ENCODE results near the gene LPO. TPM values are rescaled to one million over a fixed set of nuclear protein-coding genes. Genes with fewer than 3 reads are reported as not detected.

The LPO gene
- total and polyA plus RNA-seq, 10 of the 15 experiments (the other 5 are each of a cell fraction or from before 2014, with no cell fraction given) = 0.03 to 0.11 (median 0.06) TPM; not detected in 7

DNA sequence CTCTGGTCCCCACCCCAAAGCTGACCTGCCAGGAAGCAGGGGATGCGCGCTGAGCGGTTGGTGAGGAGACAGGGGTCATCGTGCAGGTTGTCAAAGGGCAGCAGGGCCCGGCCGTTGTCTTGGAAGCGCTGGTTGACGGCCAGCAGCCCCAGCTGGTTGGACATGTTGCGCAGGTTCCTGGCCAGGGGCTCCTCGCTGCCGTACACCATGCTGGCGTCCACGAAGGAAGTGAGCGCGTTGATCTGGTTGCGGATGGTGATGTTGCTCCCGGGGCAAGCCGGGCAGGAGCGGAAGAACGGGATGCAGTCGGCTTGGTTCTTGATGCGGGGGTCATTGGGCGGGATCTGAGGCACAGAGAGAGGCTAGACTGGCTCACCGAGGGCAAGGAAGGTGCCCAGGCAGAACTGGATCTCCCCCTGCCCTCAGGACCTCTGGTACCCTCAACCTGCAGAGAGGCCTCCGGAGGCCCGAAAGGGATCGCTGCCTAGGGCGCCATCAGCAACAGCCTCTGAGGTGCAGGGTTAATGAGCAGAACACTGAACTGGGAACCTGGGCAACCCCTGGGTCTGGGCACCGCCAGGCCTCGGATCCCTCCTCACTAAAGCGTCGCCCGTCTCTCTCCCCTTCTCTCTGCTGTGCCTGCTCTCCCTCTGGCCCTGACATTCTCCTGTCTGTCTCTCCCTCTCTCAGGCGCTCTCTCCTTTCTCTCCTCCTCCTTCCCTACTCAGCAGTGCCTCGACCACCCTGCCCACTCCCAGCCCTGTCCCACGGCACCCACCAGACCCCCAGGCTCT lies 39.6 kb downstream of the LPO start:
- H3K4me2 ChIP-seq (ENCODE audit: control insufficient read depth, insufficient read depth) = no peak overlapping the region
- no peak for TF ChIP-seq MEF2B (IDR thresholded peaks at IDR 0.05; ENCODE audit: partially characterized antibody, poor library complexity, severe bottlenecking)
- no peak for TF ChIP-seq CREM (IDR thresholded peaks at IDR 0.05; ENCODE audit: low read depth)
- no peak for TF ChIP-seq CBX5 (IDR thresholded peaks at IDR 0.05; ENCODE audit: low read depth)
- TF ChIP-seq CHD4 (IDR thresholded peaks at IDR 0.05) = no peak
- TF ChIP-seq SRF (IDR thresholded peaks at IDR 0.05; ENCODE audit: low read depth in 2 of 2, low read length in 2 of 2) = no peak
- no peak for TF ChIP-seq POLR2A (IDR thresholded peaks at IDR 0.05; ENCODE audit: low read depth, low read length)
- no peak for TF ChIP-seq ZBED1 (IDR thresholded peaks at IDR 0.05; ENCODE audit: borderline replicate concordance)
- TF ChIP-seq GATAD2B (conservative IDR thresholded peaks at IDR 0.05; ENCODE audit: low read depth) = no peak
- ATAC-seq (no peak), FAIRE-seq (no peak), DNase-seq (ENCODE audit: low read depth, low spot score) (no peak)
- H2AFZ ChIP-seq (ENCODE audit: control insufficient read depth, low read depth, low read length) = no peak overlapping the region
- no peaks in the 10 kb centered on the region; the same call in 1 of the 2 replicates for H3K4me1 ChIP-seq (ENCODE audit: control insufficient read depth, insufficient read depth, low read length)
- WGBS (ENCODE audit: insufficient coverage, insufficient replicate concordance, low lambda C conversion rate, missing lambda C conversion rate) = 62% methylated on average over 36 of the region's 36 CpGs
- H3K27ac ChIP-seq (ENCODE audit: control insufficient read depth, insufficient read depth) = no peak overlapping the region
- no peaks in the 10 kb centered on the region for H4K20me1 ChIP-seq (ENCODE audit: control insufficient read depth, insufficient read depth)
- ChIA-PET SMC1A (ENCODE audit: uncharacterized antibody, unreplicated experiment) (interaction anchor here (1.0 kb wide), 1 partner anchor 169 kb away, joined by 3 read pairs; no protein-coding TSS in a partner anchor), POLR2A (no interaction called here), RAD21 (ENCODE audit: unreplicated experiment) (no interaction called here), CTCF (interaction anchor here (0.8 to 2.0 kb wide), 5 partner anchors 41 to 139 kb away, joined by 3 to 7 read pairs (median 4); partner anchors contain the start of genes RNF43 and SUPT4H1)
- no peak overlapping the region for H3K4me3 ChIP-seq
- no peaks in the 10 kb centered on the region for H3K79me2 ChIP-seq (ENCODE audit: control insufficient read depth, insufficient read depth, low read length)
- intact Hi-C loops (cut with micrococcal nuclease; ENCODE audit: unreplicated experiment) (no loop called here), in situ Hi-C loops (cut with MboI) (no loop called here)
- no peaks in the 10 kb centered on the region; a peak in 1 of 4 replicates for H3K27me3 ChIP-seq (replicated peaks in 1 of 2; ENCODE audit: control insufficient read depth in 2 of 2, insufficient read depth in 2 of 2, low read length in 1 of 2)
- no peaks in the 10 kb centered on the region for H3K36me3 ChIP-seq (ENCODE audit: control insufficient read depth in 2 of 2, insufficient read depth in 2 of 2, low read length in 1 of 2)
- BruUV-seq (replicated peaks) = no TSS peak
- H3K9me3 ChIP-seq (replicated peaks; ENCODE audit: control insufficient read depth, insufficient read depth, low read length) = no peaks in the 10 kb centered on the region
- no peak overlapping the region for H3K9ac ChIP-seq (ENCODE audit: control insufficient read depth, insufficient read depth, low read length)

- no peaks in the 10 kb centered on the region for H4K20me1 ChIP-seq (ENCODE audit: control insufficient read depth, insufficient read depth)
- RAD21 ChIA-PET (ENCODE audit: unreplicated experiment) = no interaction called here
- 32% methylated on average over 5 of the region's 5 CpGs for WGBS (ENCODE audit: insufficient coverage, insufficient replicate concordance, low lambda C conversion rate, missing lambda C conversion rate)
- in situ Hi-C loops (cut with MboI) = no loop called here
- no TSS peak for BruUV-seq (replicated peaks)
- no peak overlapping the region for H3K27ac ChIP-seq (ENCODE audit: control insufficient read depth, insufficient read depth)
- no peaks in the 10 kb centered on the region for H3K79me2 ChIP-seq (ENCODE audit: control insufficient read depth, insufficient read depth, low read length)
- no peaks in the 10 kb centered on the region; a peak in 1 of 4 replicates for H3K27me3 ChIP-seq (replicated peaks in 1 of 2; ENCODE audit: control insufficient read depth in 2 of 2, insufficient read depth in 2 of 2, low read length in 1 of 2)
- POLR2A ChIA-PET = no interaction called here
- ATAC-seq (no peak), DNase-seq (ENCODE audit: low read depth, low spot score) (no peak), FAIRE-seq (no peak)
- no peaks in the 10 kb centered on the region for H3K36me3 ChIP-seq (ENCODE audit: control insufficient read depth in 2 of 2, insufficient read depth in 2 of 2, low read length in 1 of 2)
- SMC1A ChIA-PET (ENCODE audit: uncharacterized antibody, unreplicated experiment) = no interaction called here
- H3K4me2 ChIP-seq (ENCODE audit: control insufficient read depth, insufficient read depth) = no peak overlapping the region
- no peak overlapping the region for H3K9ac ChIP-seq (ENCODE audit: control insufficient read depth, insufficient read depth, low read length)
- no peaks in the 10 kb centered on the region for H3K9me3 ChIP-seq (replicated peaks; ENCODE audit: control insufficient read depth, insufficient read depth, low read length)
- H2AFZ ChIP-seq (ENCODE audit: control insufficient read depth, low read depth, low read length) = no peak overlapping the region
- intact Hi-C loops (cut with micrococcal nuclease; ENCODE audit: unreplicated experiment) = no loop called here
- H3K4me3 ChIP-seq = no peak overlapping the region
- CTCF ChIA-PET = no interaction called here
- no peaks in the 10 kb centered on the region; the same call in 1 of the 2 replicates for H3K4me1 ChIP-seq (ENCODE audit: control insufficient read depth, insufficient read depth, low read length)
- no peak for TF ChIP-seq JUNB (IDR thresholded peaks at IDR 0.05)
- TF ChIP-seq, protein P1, sequence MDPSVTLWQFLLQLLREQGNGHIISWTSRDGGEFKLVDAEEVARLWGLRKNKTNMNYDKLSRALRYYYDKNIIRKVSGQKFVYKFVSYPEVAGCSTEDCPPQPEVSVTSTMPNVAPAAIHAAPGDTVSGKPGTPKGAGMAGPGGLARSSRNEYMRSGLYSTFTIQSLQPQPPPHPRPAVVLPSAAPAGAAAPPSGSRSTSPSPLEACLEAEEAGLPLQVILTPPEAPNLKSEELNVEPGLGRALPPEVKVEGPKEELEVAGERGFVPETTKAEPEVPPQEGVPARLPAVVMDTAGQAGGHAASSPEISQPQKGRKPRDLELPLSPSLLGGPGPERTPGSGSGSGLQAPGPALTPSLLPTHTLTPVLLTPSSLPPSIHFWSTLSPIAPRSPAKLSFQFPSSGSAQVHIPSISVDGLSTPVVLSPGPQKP (IDR thresholded peaks at IDR 0.05; ENCODE audit: low read depth, low read length) = no peak
- no peak for TF ChIP-seq HSF1 (IDR thresholded peaks at IDR 0.05; ENCODE audit: low read depth, low read length)
- no peak for TF ChIP-seq CBX3 (IDR thresholded peaks at IDR 0.05; ENCODE audit: borderline replicate concordance, low read depth)
- no peak for TF ChIP-seq SMAD1 (IDR thresholded peaks at IDR 0.05; ENCODE audit: low read depth, partially characterized antibody)
- TF ChIP-seq IRF5 (IDR thresholded peaks at IDR 0.05; ENCODE audit: borderline replicate concordance) = no peak
- TF ChIP-seq NR2C1 (IDR thresholded peaks at IDR 0.05) = no peak
Observed at GRCh38 chr17:58278661-58279015, 40.3 kb downstream of the LPO start.

Data from GM12878 (cell line).